HG03108 (cell line): Measurements from ENCODE around the gene IL1RAP.
"Not testable (repeated sequence)": the region's sequence is repeated elsewhere in the genome, so short reads cannot be mapped to it uniquely, and the experiment has no call there.

ENCODE experiments used
- ATAC-seq: cut with Tn5 transposase; IDR thresholded peaks from one replicate; pipeline ENCODE4 v1.9.1; 2021; ENCODE audit warnings: moderate library complexity; ENCODE audit not compliant: unreplicated experiment

IL1RAP gene

GRCh38 chr3:190513409-190514370, at the start of gene IL1RAP:
IL1RAP (plus strand) TSS chr3:190514085; CDS start chr3:190564290, 50,205 bp downstream.
- ATAC-seq: peak; percentile 99

GRCh38 chr3:190467922-190468321, 46.0 kb upstream of the IL1RAP start:
- no peak for ATAC-seq

GRCh38 chr3:190473261-190473660, 40.6 kb upstream of the IL1RAP start:
- ATAC-seq: not testable (repeated sequence)

- no peak for ATAC-seq
Measured at GRCh38 chr3:190481779-190482178, 32.1 kb upstream of the IL1RAP start.

- ATAC-seq: no peak
Measured at GRCh38 chr3:190485830-190486532, 27.9 kb upstream of the IL1RAP start.

- no peak for ATAC-seq
Measured at GRCh38 chr3:190486533-190486864, 27.4 kb upstream of the IL1RAP start.

- ATAC-seq: no peak
Measured at GRCh38 chr3:190486908-190487607, 26.8 kb upstream of the IL1RAP start.

GRCh38 chr3:190491533-190492054, 22.3 kb upstream of the IL1RAP start:
- no peak for ATAC-seq

- no peak for ATAC-seq
Measured at GRCh38 chr3:190492129-190492528, 21.8 kb upstream of the IL1RAP start.

- no peak for ATAC-seq
Measured at GRCh38 chr3:190492966-190493365, 20.9 kb upstream of the IL1RAP start.

GRCh38 chr3:190494907-190495306, 19.0 kb upstream of the IL1RAP start:
- ATAC-seq: no peak

GRCh38 chr3:190495354-190495753, 18.5 kb upstream of the IL1RAP start:
- ATAC-seq: no peak

GRCh38 chr3:190495796-190496195, 18.1 kb upstream of the IL1RAP start:
- no peak for ATAC-seq

- ATAC-seq: no peak
Measured at GRCh38 chr3:190496859-190497258, 17.0 kb upstream of the IL1RAP start.

GRCh38 chr3:190497811-190498210, 16.1 kb upstream of the IL1RAP start:
- ATAC-seq: no peak

- no peak for ATAC-seq
Measured at GRCh38 chr3:190498293-190498692, 15.6 kb upstream of the IL1RAP start.

- no peak for ATAC-seq
Measured at GRCh38 chr3:190499122-190499521, 14.8 kb upstream of the IL1RAP start.

GRCh38 chr3:190502946-190503345, 10.9 kb upstream of the IL1RAP start:
- ATAC-seq: no peak

- no peak for ATAC-seq
Measured at GRCh38 chr3:190504354-190505125, 9.3 kb upstream of the IL1RAP start.

GRCh38 chr3:190505381-190506003, 8.4 kb upstream of the IL1RAP start:
- ATAC-seq: no peak
